Pulmonary artery endothelial cell (primary cell): Measurements from ENCODE around the gene FUT8. TPM values are rescaled to one million over a fixed set of nuclear protein-coding genes. Genes with fewer than 3 reads are reported as not detected.
"Not testable (repeated sequence)": the region's sequence is repeated elsewhere in the genome, so short reads cannot be mapped to it uniquely, and the experiment has no call there.

ENCODE experiments used
- DNase-seq: peaks from one replicate; pipeline ENCODE4 v3.0.0-alpha.2; 2011; ENCODE audit warnings: low read depth, low spot score
- total RNA-seq: library from RNA; depleted of rRNA; stranded (reverse); fragments of >200 nt; gene quantifications from 2 replicates; pipeline ENCODE4 v1.2.3, GENCODE V29; 2014

FUT8 gene
- total RNA-seq, 1 donor from 2014 or later: 55.5 TPM

GRCh38 chr14:65415613-65416012 is 3.1 kb downstream of the FUT8 start:
- DNase-seq: no peak

- DNase-seq: no peak
Measured at GRCh38 chr14:65419593-65420252, 7.2 kb downstream of the FUT8 start.

- no peak for DNase-seq
Measured at GRCh38 chr14:65421201-65421981, 8.9 kb downstream of the FUT8 start.

- no peak for DNase-seq
Measured at GRCh38 chr14:65422088-65422834, 9.7 kb downstream of the FUT8 start.

- DNase-seq: no peak
Measured at GRCh38 chr14:65423982-65424381, 11.5 kb downstream of the FUT8 start.

GRCh38 chr14:65424531-65424930 is 12.0 kb downstream of the FUT8 start:
- no peak for DNase-seq

- no peak for DNase-seq
Measured at GRCh38 chr14:65425885-65426284, 13.4 kb downstream of the FUT8 start.

- not testable (repeated sequence) for DNase-seq
Measured at GRCh38 chr14:65426902-65427301, 14.4 kb downstream of the FUT8 start.

- no peak for DNase-seq
Measured at GRCh38 chr14:65428691-65429090, 16.2 kb downstream of the FUT8 start.

GRCh38 chr14:65429757-65430156 is 17.2 kb downstream of the FUT8 start:
- no peak for DNase-seq

- no peak for DNase-seq
Measured at GRCh38 chr14:65431245-65431644, 18.7 kb downstream of the FUT8 start.

GRCh38 chr14:65431951-65432350 is 19.4 kb downstream of the FUT8 start:
- no peak for DNase-seq

GRCh38 chr14:65432361-65432948 is 19.9 kb downstream of the FUT8 start:
- DNase-seq: no peak

GRCh38 chr14:65433157-65433556 is 20.6 kb downstream of the FUT8 start:
- no peak for DNase-seq

GRCh38 chr14:65433646-65434045 is 21.1 kb downstream of the FUT8 start:
- DNase-seq: no peak

GRCh38 chr14:65434216-65434850 is 21.8 kb downstream of the FUT8 start:
- no peak for DNase-seq

- no peak for DNase-seq
Measured at GRCh38 chr14:65438266-65438933, 25.9 kb downstream of the FUT8 start.

- no peak for DNase-seq
Measured at GRCh38 chr14:65439117-65439516, 26.6 kb downstream of the FUT8 start.

- DNase-seq: no peak
Measured at GRCh38 chr14:65440230-65440629, 27.7 kb downstream of the FUT8 start.

GRCh38 chr14:65444230-65444629 is 31.7 kb downstream of the FUT8 start:
- no peak for DNase-seq

- no peak for DNase-seq
Measured at GRCh38 chr14:65446159-65446558, 33.6 kb downstream of the FUT8 start.
